ENCODE data around the gene FUT8.

Gene FUT8

GRCh38 chr14:65412032-65412846 is at the start of gene FUT8:
Gene FUT8, plus strand, starts transcription at chr14:65412730. Its CDS starts 148,834 bp downstream, at chr14:65561564.
- Histone ChIP-seq H3K4me3 (ENCODE audit: low read depth, low read length) (peak within 1 kb of the TSS; percentile 83), H3K4me1 (ENCODE audit: control insufficient read depth, insufficient read depth, low read length) (0 out of 2 replicates have a peak, but pooled peaks cover 10% of the 10 kb centered on the region), H3K27me3 (ENCODE audit: control insufficient read depth, insufficient read depth, low read length) (no peaks in the 10 kb centered on the region), H3K27ac (ENCODE audit: low read depth, low read length) (peak within 1 kb of the TSS; percentile 89), H3K36me3 (ENCODE audit: control insufficient read depth, insufficient read depth, low read length) (no peaks in the 10 kb centered on the region), H3K9me3 (ENCODE audit: control insufficient read depth, insufficient read depth, low read depth, low read length) (no peaks in the 10 kb centered on the region), H3K9ac (ENCODE audit: low read length) (peak within 1 kb of the TSS; percentile 81)

GRCh38 chr14:65366802-65367565 is 45.5 kb upstream of the FUT8 start:
- H3K9me3 ChIP-seq (ENCODE audit: control insufficient read depth, insufficient read depth, low read depth, low read length): no peaks in the 10 kb centered on the region
- H3K9ac ChIP-seq (ENCODE audit: low read length): no peak overlapping the region
- H3K4me1 ChIP-seq (ENCODE audit: control insufficient read depth, insufficient read depth, low read length): peaks cover 29% of the 10 kb centered on the region; the same call in 1 of the 2 replicates
- no peak overlapping the region for H3K4me3 ChIP-seq (ENCODE audit: low read depth, low read length)
- 0 out of 2 replicates have a peak overlapping the region, but pooled peaks have one; percentile 37 for H3K27ac ChIP-seq (ENCODE audit: low read depth, low read length)
- no peaks in the 10 kb centered on the region for H3K36me3 ChIP-seq (ENCODE audit: control insufficient read depth, insufficient read depth, low read length)
- H3K27me3 ChIP-seq (ENCODE audit: control insufficient read depth, insufficient read depth, low read length): no peaks in the 10 kb centered on the region

- Histone ChIP-seq H3K36me3 (ENCODE audit: control insufficient read depth, insufficient read depth, low read length) (no peaks in the 10 kb centered on the region), H3K27me3 (ENCODE audit: control insufficient read depth, insufficient read depth, low read length) (no peaks in the 10 kb centered on the region), H3K9ac (ENCODE audit: low read length) (no peak overlapping the region), H3K9me3 (ENCODE audit: control insufficient read depth, insufficient read depth, low read depth, low read length) (no peaks in the 10 kb centered on the region), H3K27ac (ENCODE audit: low read depth, low read length) (no peak overlapping the region), H3K4me1 (ENCODE audit: control insufficient read depth, insufficient read depth, low read length) (peaks cover 29% of the 10 kb centered on the region; the same call in 1 of the 2 replicates), H3K4me3 (ENCODE audit: low read depth, low read length) (no peak overlapping the region)
Measured at GRCh38 chr14:65369560-65369959, 43.0 kb upstream of the FUT8 start.

- Histone ChIP-seq H3K9me3 (ENCODE audit: control insufficient read depth, insufficient read depth, low read depth, low read length) (no peaks in the 10 kb centered on the region), H3K4me1 (ENCODE audit: control insufficient read depth, insufficient read depth, low read length) (peaks cover 29% of the 10 kb centered on the region; the same call in 1 of the 2 replicates), H3K27ac (ENCODE audit: low read depth, low read length) (peak overlapping the region; percentile 6; the same call in 1 of the 2 replicates), H3K27me3 (ENCODE audit: control insufficient read depth, insufficient read depth, low read length) (no peaks in the 10 kb centered on the region), H3K9ac (ENCODE audit: low read length) (no peak overlapping the region), H3K36me3 (ENCODE audit: control insufficient read depth, insufficient read depth, low read length) (no peaks in the 10 kb centered on the region), H3K4me3 (ENCODE audit: low read depth, low read length) (no peak overlapping the region; the same call in 1 of the 2 replicates)
Measured at GRCh38 chr14:65370801-65371248, 41.7 kb upstream of the FUT8 start.

GRCh38 chr14:65371784-65372183 is 40.7 kb upstream of the FUT8 start:
- no peaks in the 10 kb centered on the region for H3K36me3 ChIP-seq (ENCODE audit: control insufficient read depth, insufficient read depth, low read length)
- no peak overlapping the region for H3K9ac ChIP-seq (ENCODE audit: low read length)

GRCh38 chr14:65373016-65373670 is 39.4 kb upstream of the FUT8 start:
- H3K27me3 ChIP-seq (ENCODE audit: control insufficient read depth, insufficient read depth, low read length): no peaks in the 10 kb centered on the region
- no peak overlapping the region for H3K27ac ChIP-seq (ENCODE audit: low read depth, low read length)
- H3K9me3 ChIP-seq (ENCODE audit: control insufficient read depth, insufficient read depth, low read depth, low read length): no peaks in the 10 kb centered on the region
- H3K9ac ChIP-seq (ENCODE audit: low read length): no peak overlapping the region
- no peaks in the 10 kb centered on the region for H3K36me3 ChIP-seq (ENCODE audit: control insufficient read depth, insufficient read depth, low read length)
- H3K4me1 ChIP-seq (ENCODE audit: control insufficient read depth, insufficient read depth, low read length): peaks cover 19% of the 10 kb centered on the region; the same call in 1 of the 2 replicates
- no peak overlapping the region for H3K4me3 ChIP-seq (ENCODE audit: low read depth, low read length)

More at GRCh38 chr14:65371784-65372183, 40.7 kb upstream of the FUT8 start:
- Histone ChIP-seq H3K27ac (ENCODE audit: low read depth, low read length) (no peak overlapping the region), H3K9me3 (ENCODE audit: control insufficient read depth, insufficient read depth, low read depth, low read length) (no peaks in the 10 kb centered on the region), H3K4me3 (ENCODE audit: low read depth, low read length) (no peak overlapping the region), H3K4me1 (ENCODE audit: control insufficient read depth, insufficient read depth, low read length) (peaks cover 26% of the 10 kb centered on the region; the same call in 1 of the 2 replicates), H3K27me3 (ENCODE audit: control insufficient read depth, insufficient read depth, low read length) (no peaks in the 10 kb centered on the region)

- Histone ChIP-seq H3K27me3 (ENCODE audit: control insufficient read depth, insufficient read depth, low read length) (no peaks in the 10 kb centered on the region), H3K36me3 (ENCODE audit: control insufficient read depth, insufficient read depth, low read length) (no peaks in the 10 kb centered on the region), H3K27ac (ENCODE audit: low read depth, low read length) (no peak overlapping the region), H3K4me3 (ENCODE audit: low read depth, low read length) (no peak overlapping the region), H3K9me3 (ENCODE audit: control insufficient read depth, insufficient read depth, low read depth, low read length) (no peaks in the 10 kb centered on the region), H3K9ac (ENCODE audit: low read length) (no peak overlapping the region), H3K4me1 (ENCODE audit: control insufficient read depth, insufficient read depth, low read length) (peaks cover 19% of the 10 kb centered on the region; the same call in 1 of the 2 replicates)
Measured at GRCh38 chr14:65373671-65374039, 38.9 kb upstream of the FUT8 start.

- no peaks in the 10 kb centered on the region for H3K27me3 ChIP-seq (ENCODE audit: control insufficient read depth, insufficient read depth, low read length)
- no peak overlapping the region for H3K27ac ChIP-seq (ENCODE audit: low read depth, low read length)
- H3K9me3 ChIP-seq (ENCODE audit: control insufficient read depth, insufficient read depth, low read depth, low read length): peaks cover 5% of the 10 kb centered on the region; the same call in 1 of the 2 replicates
- no peak overlapping the region for H3K4me3 ChIP-seq (ENCODE audit: low read depth, low read length)
- no peaks in the 10 kb centered on the region for H3K36me3 ChIP-seq (ENCODE audit: control insufficient read depth, insufficient read depth, low read length)
- H3K4me1 ChIP-seq (ENCODE audit: control insufficient read depth, insufficient read depth, low read length): no peaks in the 10 kb centered on the region
- H3K9ac ChIP-seq (ENCODE audit: low read length): no peak overlapping the region
Measured at GRCh38 chr14:65377576-65377975, 35.0 kb upstream of the FUT8 start.

- Histone ChIP-seq H3K27ac (ENCODE audit: low read depth, low read length) (no peak overlapping the region), H3K9ac (ENCODE audit: low read length) (no peak overlapping the region), H3K36me3 (ENCODE audit: control insufficient read depth, insufficient read depth, low read length) (no peaks in the 10 kb centered on the region), H3K4me3 (ENCODE audit: low read depth, low read length) (no peak overlapping the region), H3K27me3 (ENCODE audit: control insufficient read depth, insufficient read depth, low read length) (no peaks in the 10 kb centered on the region), H3K4me1 (ENCODE audit: control insufficient read depth, insufficient read depth, low read length) (no peaks in the 10 kb centered on the region), H3K9me3 (ENCODE audit: control insufficient read depth, insufficient read depth, low read depth, low read length) (peaks cover 5% of the 10 kb centered on the region; the same call in 1 of the 2 replicates)
Measured at GRCh38 chr14:65382586-65382985, 29.9 kb upstream of the FUT8 start.

GRCh38 chr14:65387171-65387570 is 25.4 kb upstream of the FUT8 start:
- Histone ChIP-seq H3K9me3 (ENCODE audit: control insufficient read depth, insufficient read depth, low read depth, low read length) (no peaks in the 10 kb centered on the region), H3K27ac (ENCODE audit: low read depth, low read length) (no peak overlapping the region), H3K4me1 (ENCODE audit: control insufficient read depth, insufficient read depth, low read length) (no peaks in the 10 kb centered on the region), H3K9ac (ENCODE audit: low read length) (no peak overlapping the region), H3K36me3 (ENCODE audit: control insufficient read depth, insufficient read depth, low read length) (no peaks in the 10 kb centered on the region), H3K4me3 (ENCODE audit: low read depth, low read length) (no peak overlapping the region), H3K27me3 (ENCODE audit: control insufficient read depth, insufficient read depth, low read length) (no peaks in the 10 kb centered on the region)

Measured in HUES6 (cell line).